Ascending aorta (tissue), 2 donors: ENCODE data around the gene PRODH2. TPM values are rescaled to one million over a fixed set of nuclear protein-coding genes. Genes with fewer than 3 reads are reported as not detected.

Source experiments
- DNase-seq, 2 donors: peaks; one replicate each; pipeline ENCODE4 v3.0.0-alpha.2; 2019; ENCODE audit warnings: low spot score in 2 of 2
- H3K27ac ChIP-seq, 2 donors: fragments of 200-600 bp; sonication (generic); one replicate each; pipeline ENCODE4 v1.5.1; 2016 to 2017; ENCODE audit warnings: mild to moderate bottlenecking in 1 of 2
- H3K27me3 ChIP-seq: fragments of 200-600 bp; sonication (generic); one replicate; pipeline ENCODE4 v1.5.1; 2017
- H3K36me3 ChIP-seq, 2 donors: fragments of 200-600 bp; sonication (generic); one replicate each; pipeline ENCODE4 v1.5.1; 2016
- H3K4me1 ChIP-seq, 2 donors: fragments of 200-600 bp; sonication (generic); one replicate each; pipeline ENCODE4 v1.5.1; 2016 to 2017; ENCODE audit warnings: mild to moderate bottlenecking in 1 of 2
- H3K4me3 ChIP-seq, 2 donors: fragments of 200-600 bp; sonication (generic); one replicate each; pipeline ENCODE4 v1.5.1; 2016 to 2017; ENCODE audit warnings: mild to moderate bottlenecking in 1 of 2
- H3K9me3 ChIP-seq, 2 donors: fragments of 200-600 bp; sonication (generic); one replicate each; pipeline ENCODE4 v1.5.1; 2016
- intact Hi-C: fragments of 100-400 bp; cut with DNase I; formaldehyde crosslinking; loops from one replicate; pipeline ENCODE4 v1.15.1; 2023
- total RNA-seq: library from RNA; depleted of rRNA; stranded (reverse); fragments of >200 nt; gene quantifications from one replicate; pipeline ENCODE4 v1.1.0, GENCODE V29; 2016
- TF ChIP-seq, protein P1 (sequence below), 3 experiments: fragments of 200-600 bp in 2 of 3; fragments of 450-650 bp in 1 of 3; sonication (generic) in 2 of 3; IDR thresholded peaks; one replicate each; pipeline ENCODE4 v1.5.1; 2016 to 2019; ENCODE audit warnings: antibody characterized with exemption in 3 of 3, mild to moderate bottlenecking in 1 of 3, moderate library complexity in 1 of 3

PRODH2 gene
- total RNA-seq, 1 donor from 2014 or later, result not detected

DNA sequence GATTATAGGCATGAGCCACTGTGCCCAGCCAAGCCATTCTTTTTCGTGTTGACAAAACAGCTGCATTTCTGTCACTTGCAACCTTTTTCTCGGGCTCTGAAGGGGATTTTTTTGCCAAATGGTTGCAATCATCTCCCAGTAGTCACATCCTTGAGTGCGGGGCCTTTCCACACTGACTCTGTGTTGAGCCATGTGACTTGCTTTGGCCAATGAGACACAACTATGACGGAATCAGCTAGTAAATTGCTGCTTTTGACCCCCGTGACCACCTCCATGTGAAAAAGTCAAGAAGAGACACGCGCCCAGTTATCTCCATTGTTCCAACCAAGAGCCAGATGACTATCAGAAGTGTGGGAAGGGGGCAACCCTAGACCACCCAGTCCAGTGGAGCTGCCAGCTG is 21.3 kb upstream of the PRODH2 start:
- H3K27ac ChIP-seq, result no peak overlapping the region
- DNase-seq, result no peak
- TF ChIP-seq, protein P1, sequence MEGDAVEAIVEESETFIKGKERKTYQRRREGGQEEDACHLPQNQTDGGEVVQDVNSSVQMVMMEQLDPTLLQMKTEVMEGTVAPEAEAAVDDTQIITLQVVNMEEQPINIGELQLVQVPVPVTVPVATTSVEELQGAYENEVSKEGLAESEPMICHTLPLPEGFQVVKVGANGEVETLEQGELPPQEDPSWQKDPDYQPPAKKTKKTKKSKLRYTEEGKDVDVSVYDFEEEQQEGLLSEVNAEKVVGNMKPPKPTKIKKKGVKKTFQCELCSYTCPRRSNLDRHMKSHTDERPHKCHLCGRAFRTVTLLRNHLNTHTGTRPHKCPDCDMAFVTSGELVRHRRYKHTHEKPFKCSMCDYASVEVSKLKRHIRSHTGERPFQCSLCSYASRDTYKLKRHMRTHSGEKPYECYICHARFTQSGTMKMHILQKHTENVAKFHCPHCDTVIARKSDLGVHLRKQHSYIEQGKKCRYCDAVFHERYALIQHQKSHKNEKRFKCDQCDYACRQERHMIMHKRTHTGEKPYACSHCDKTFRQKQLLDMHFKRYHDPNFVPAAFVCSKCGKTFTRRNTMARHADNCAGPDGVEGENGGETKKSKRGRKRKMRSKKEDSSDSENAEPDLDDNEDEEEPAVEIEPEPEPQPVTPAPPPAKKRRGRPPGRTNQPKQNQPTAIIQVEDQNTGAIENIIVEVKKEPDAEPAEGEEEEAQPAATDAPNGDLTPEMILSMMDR (IDR thresholded peaks at IDR 0.05), result no peak
- intact Hi-C loops, result no loop called here
- no peak overlapping the region for H3K4me3 ChIP-seq
- no peaks in the 10 kb centered on the region for H3K4me1 ChIP-seq
- H3K36me3 ChIP-seq, result no peaks in the 10 kb centered on the region
- no peaks in the 10 kb centered on the region for H3K27me3 ChIP-seq
- peaks cover 0 to 4% of the 10 kb centered on the region in 2 donors for H3K9me3 ChIP-seq

DNA sequence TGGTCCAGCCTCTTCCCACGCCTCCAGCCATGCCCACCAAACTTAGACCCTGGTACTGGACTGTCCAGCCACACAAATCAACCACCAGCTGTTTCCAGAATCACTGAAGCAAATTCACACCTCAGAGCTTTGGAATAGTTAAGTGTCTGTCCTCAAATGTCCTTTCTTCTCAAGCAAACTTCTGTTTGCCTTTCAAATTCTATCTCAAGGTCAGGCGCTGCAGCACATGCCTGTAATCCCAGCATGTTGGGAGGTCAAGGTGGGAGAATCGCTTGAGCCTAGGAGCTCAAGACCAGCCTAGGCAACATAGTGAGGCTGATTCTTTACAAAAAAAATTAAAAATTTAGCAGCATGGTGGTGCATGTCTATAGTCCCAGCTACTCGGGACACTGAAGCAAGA is 19.4 kb upstream of the PRODH2 start:
- no peaks in the 10 kb centered on the region for H3K27me3 ChIP-seq
- DNase-seq, result no peak
- intact Hi-C loops, result no loop called here
- H3K4me3 ChIP-seq, result no peak overlapping the region
- H3K4me1 ChIP-seq, result no peaks in the 10 kb centered on the region
- H3K36me3 ChIP-seq, result no peaks in the 10 kb centered on the region
- no peak overlapping the region for H3K27ac ChIP-seq
- H3K9me3 ChIP-seq, result no peaks in the 10 kb centered on the region
- TF ChIP-seq, protein P1 (IDR thresholded peaks at IDR 0.05), result no peak

DNA sequence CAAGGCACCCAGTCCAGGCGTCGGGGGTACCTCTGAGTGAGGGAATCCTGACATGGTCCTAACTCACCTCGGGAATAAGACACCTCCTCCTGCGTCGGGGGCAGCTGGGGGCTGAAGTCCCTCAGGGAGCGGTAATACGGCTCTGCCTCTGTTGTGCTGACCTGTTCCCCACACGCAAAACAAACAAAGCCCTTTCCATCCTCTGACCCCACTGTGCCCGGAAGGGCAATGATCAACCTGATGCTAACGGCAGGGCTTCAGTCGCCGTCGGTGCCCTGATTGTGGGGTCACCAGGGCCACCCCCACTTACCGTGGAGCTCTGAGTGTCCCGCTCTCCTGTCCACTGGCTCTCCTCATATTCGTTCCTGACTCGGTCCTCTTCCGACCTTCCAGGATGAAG is 18.3 kb upstream of the PRODH2 start:
- Histone ChIP-seq H3K36me3 (no peaks in the 10 kb centered on the region), H3K4me3 (no peak overlapping the region), H3K9me3 (no peaks in the 10 kb centered on the region), H3K27ac (no peak overlapping the region), H3K27me3 (no peaks in the 10 kb centered on the region), H3K4me1 (no peaks in the 10 kb centered on the region)
- DNase-seq, result no peak
- intact Hi-C loops, result no loop called here
- TF ChIP-seq, protein P1 (IDR thresholded peaks at IDR 0.05), result no peak

DNA sequence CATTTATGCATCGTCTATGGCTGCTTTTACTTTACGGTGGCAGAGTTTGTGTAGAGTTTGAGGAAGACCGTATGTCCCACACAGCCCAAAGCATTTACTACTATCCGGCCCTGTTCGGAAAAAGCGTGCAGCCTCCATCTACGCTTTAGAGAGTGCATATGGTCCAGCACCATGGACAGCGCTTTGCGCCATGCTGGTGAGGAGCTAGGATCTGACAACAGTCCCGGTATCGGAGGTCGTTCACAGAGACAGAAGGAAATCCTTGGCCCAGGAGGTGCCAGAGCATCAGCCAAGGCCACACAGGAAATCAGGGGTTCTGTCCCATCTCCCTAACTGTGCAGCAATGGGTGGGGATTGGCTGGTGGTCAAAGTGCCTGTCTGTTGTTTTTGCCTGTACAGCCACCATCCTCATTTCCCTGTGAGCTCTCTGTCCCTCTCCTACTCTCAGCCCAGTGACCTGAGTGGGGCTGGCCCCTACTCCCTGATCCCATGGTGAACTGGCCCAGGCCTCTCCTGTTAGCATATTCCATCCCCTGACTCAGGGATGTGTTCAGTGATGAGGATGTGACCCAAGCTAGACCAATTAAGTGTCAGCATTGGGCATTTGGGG is 16.2 kb upstream of the PRODH2 start:
- Histone ChIP-seq H3K4me3 (no peak overlapping the region), H3K4me1 (no peaks in the 10 kb centered on the region), H3K27me3 (no peaks in the 10 kb centered on the region), H3K27ac (no peak overlapping the region), H3K36me3 (no peaks in the 10 kb centered on the region), H3K9me3 (no peaks in the 10 kb centered on the region)
- DNase-seq, result no peak
- TF ChIP-seq, protein P1 (IDR thresholded peaks at IDR 0.05), result no peak
- intact Hi-C loops, result no loop called here

DNA sequence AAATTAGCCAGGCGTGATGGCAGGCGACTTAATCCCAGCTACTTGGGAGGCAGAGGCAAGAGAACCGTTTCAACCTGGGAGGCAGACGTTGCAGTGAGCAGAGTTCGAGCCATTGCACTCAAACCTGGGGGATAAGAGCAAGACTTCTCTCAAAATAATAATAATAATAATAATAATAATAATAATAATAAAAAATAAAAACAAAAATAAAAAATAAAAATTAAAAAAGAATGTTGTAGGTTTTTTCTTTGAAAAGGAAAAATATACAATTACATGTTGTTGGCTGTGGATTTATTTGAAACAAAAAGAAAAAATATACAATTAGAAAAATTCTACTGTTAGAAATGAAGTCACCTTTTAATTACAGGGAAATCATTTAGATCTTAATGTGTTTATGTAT is 11.5 kb upstream of the PRODH2 start:
- intact Hi-C loops, result no loop called here
- DNase-seq, result no peak
- Histone ChIP-seq H3K36me3 (no peaks in the 10 kb centered on the region), H3K9me3 (no peaks in the 10 kb centered on the region), H3K4me1 (no peaks in the 10 kb centered on the region), H3K27me3 (no peaks in the 10 kb centered on the region), H3K27ac (no peak overlapping the region), H3K4me3 (no peak overlapping the region)
- TF ChIP-seq, protein P1 (IDR thresholded peaks at IDR 0.05), result no peak

DNA sequence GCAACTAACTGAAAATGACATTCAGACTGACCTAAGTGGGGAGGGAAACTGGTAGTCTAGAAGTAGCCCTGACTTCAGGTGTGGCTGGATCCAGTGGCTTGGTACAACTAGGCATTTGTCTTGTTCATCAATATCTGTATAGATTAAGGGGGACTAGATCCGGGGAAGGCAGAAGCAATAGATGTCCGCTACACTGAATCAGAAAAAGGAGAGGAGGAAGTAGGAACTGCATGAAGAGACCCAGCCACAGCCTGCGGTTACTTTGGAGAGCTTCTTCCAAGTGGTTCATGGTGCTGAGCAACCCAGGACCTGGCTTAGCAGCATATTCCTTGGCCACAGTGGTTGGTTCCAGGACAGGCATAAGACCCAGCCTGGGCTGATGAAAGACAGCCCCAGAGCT is 9.9 kb upstream of the PRODH2 start:
- H3K9me3 ChIP-seq, result no peaks in the 10 kb centered on the region
- H3K27me3 ChIP-seq, result no peaks in the 10 kb centered on the region
- no peak overlapping the region for H3K4me3 ChIP-seq
- intact Hi-C loops, result no loop called here
- H3K27ac ChIP-seq, result no peak overlapping the region
- TF ChIP-seq, protein P1 (IDR thresholded peaks at IDR 0.05), result no peak
- DNase-seq, result no peak
- H3K36me3 ChIP-seq, result no peaks in the 10 kb centered on the region
- H3K4me1 ChIP-seq, result no peaks in the 10 kb centered on the region
